CD14-positive monocyte (primary cell): ENCODE data around the gene HID1. TPM values are rescaled to one million over a fixed set of nuclear protein-coding genes. Genes with fewer than 3 reads are reported as not detected.

Experiments
- DNase-seq, 3 donors: peaks; one replicate each; pipeline ENCODE4 v3.0.0-alpha.2; 2011 to 2022
- H2AFZ ChIP-seq: 2 replicates; pipeline ENCODE4 v1.6.0; 2012; ENCODE audit warnings: mild to moderate bottlenecking, low read depth, low read length, inconsistent platforms; ENCODE audit not compliant: insufficient read depth, poor library complexity, severe bottlenecking
- H3K27ac ChIP-seq, 2 donors: 1 replicate in 1 of 2; 2 replicates in 1 of 2; pipeline ENCODE4 v1.5.1; 2012 to 2013; ENCODE audit warnings: low read length in 2 of 2, control low read depth in 1 of 2, inconsistent platforms in 1 of 2, low read depth in 1 of 2, mild to moderate bottlenecking in 1 of 2
- H3K27me3 ChIP-seq, 2 donors: one replicate each; pipeline versions ENCODE4 v1.6.0 to v1.6.1; 2011 to 2013; ENCODE audit warnings: low read length in 2 of 2; ENCODE audit not compliant: control insufficient read depth in 2 of 2, insufficient read depth in 2 of 2
- H3K36me3 ChIP-seq, 2 donors: replicated peaks in 1 of 2; 1 replicate in 1 of 2; 2 replicates in 1 of 2; pipeline versions ENCODE4 v1.5.1 to v1.6.1; 2012 to 2013; ENCODE audit warnings: low read length in 2 of 2, control low read depth in 1 of 2, inconsistent platforms in 1 of 2, mild to moderate bottlenecking in 1 of 2; ENCODE audit not compliant: insufficient read depth in 2 of 2, control insufficient read depth in 1 of 2
- H3K4me1 ChIP-seq, 2 donors: 1 replicate in 1 of 2; 2 replicates in 1 of 2; pipeline versions ENCODE4 v1.5.1 to v1.6.1; 2012 to 2013; ENCODE audit warnings: low read length in 2 of 2, control low read depth in 1 of 2, inconsistent platforms in 1 of 2, mild to moderate bottlenecking in 1 of 2, moderate library complexity in 1 of 2; ENCODE audit not compliant: insufficient read depth in 2 of 2, control insufficient read depth in 1 of 2
- H3K4me2 ChIP-seq: replicated peaks from 2 replicates; pipeline ENCODE3; 2012; ENCODE audit warnings: low read length, moderate library complexity, mild to moderate bottlenecking; ENCODE audit not compliant: poor library complexity, severe bottlenecking; ENCODE audit errors: extremely low read depth
- H3K4me3 ChIP-seq, 3 experiments: fragments of 200-600 bp in 1 of 3; sonication (generic) in 1 of 3; replicated peaks in 1 of 3; 1 replicate in 2 of 3; 2 replicates in 1 of 3; pipeline ENCODE4 v1.5.1; 2011 to 2013; ENCODE audit warnings: low read length in 3 of 3, mild to moderate bottlenecking in 3 of 3, control low read depth in 2 of 3, low read depth in 2 of 3, inconsistent platforms in 1 of 3, moderate library complexity in 1 of 3
- H3K79me2 ChIP-seq: 2 replicates; pipeline ENCODE4 v1.6.0; 2012; ENCODE audit warnings: mild to moderate bottlenecking, control low read depth, inconsistent platforms, low read length, moderate library complexity; ENCODE audit not compliant: insufficient read depth
- H3K9ac ChIP-seq: 2 replicates; pipeline ENCODE4 v1.6.0; 2017; ENCODE audit warnings: low read length, mild to moderate bottlenecking; ENCODE audit not compliant: insufficient read depth, poor library complexity, severe bottlenecking
- H3K9me3 ChIP-seq, 2 donors: replicated peaks in 1 of 2; 1 replicate in 1 of 2; 2 replicates in 1 of 2; pipeline versions ENCODE4 v1.5.1 to v1.6.1; 2012 to 2013; ENCODE audit warnings: low read length in 2 of 2, control low read depth in 1 of 2; ENCODE audit not compliant: control insufficient read depth in 1 of 2, insufficient read depth in 1 of 2
- H4K20me1 ChIP-seq: 2 replicates; pipeline ENCODE4 v1.6.0; 2012; ENCODE audit warnings: mild to moderate bottlenecking, low read length, control low read depth, moderate library complexity; ENCODE audit not compliant: insufficient read depth
- H3K27ac Mint-ChIP-seq, 7 donors: one replicate each; pipeline ENCODE4 v1.8.0; 2020; ENCODE audit warnings: mild to moderate bottlenecking in 7 of 7, mixed read lengths in 7 of 7, moderate library complexity in 6 of 7, inconsistent platforms in 2 of 7
- H3K27me3 Mint-ChIP-seq, 3 donors: one replicate each; pipeline ENCODE4 v1.8.0; 2021 to 2022; ENCODE audit warnings: low read depth in 3 of 3, mild to moderate bottlenecking in 3 of 3, mixed read lengths in 3 of 3, moderate library complexity in 3 of 3, inconsistent platforms in 1 of 3
- H3K36me3 Mint-ChIP-seq, 2 donors: one replicate each; pipeline ENCODE4 v1.8.0; 2020; ENCODE audit warnings: mixed read lengths in 2 of 2, inconsistent platforms in 1 of 2, mild to moderate bottlenecking in 1 of 2
- H3K4me1 Mint-ChIP-seq: one replicate; pipeline ENCODE4 v1.8.0; 2020; ENCODE audit warnings: mild to moderate bottlenecking, mixed read lengths
- H3K4me3 Mint-ChIP-seq, 2 donors: one replicate each; pipeline ENCODE4 v1.8.0; 2020; ENCODE audit warnings: mild to moderate bottlenecking in 2 of 2, mixed read lengths in 2 of 2, moderate library complexity in 1 of 2
- H3K9me3 Mint-ChIP-seq, 7 donors: one replicate each; pipeline ENCODE4 v1.8.0; 2020 to 2022; ENCODE audit warnings: mixed read lengths in 7 of 7, mild to moderate bottlenecking in 6 of 7, moderate library complexity in 6 of 7, inconsistent platforms in 2 of 7
- WGBS: methylation state at CpG from one replicate; pipeline ENCODE4 v1.1.5; 2013; ENCODE audit warnings: missing lambda C conversion rate; ENCODE audit not compliant: insufficient coverage; 5-methylcytosine and 5-hydroxymethylcytosine counted together
- intact Hi-C, 2 donors: fragments of 100-400 bp; cut with micrococcal nuclease; formaldehyde crosslinking; loops; one replicate each; pipeline versions ENCODE4 v1.15.0 to v1.15.1; 2023
- polyA plus RNA-seq, 3 donors: library from polyadenylated mRNA; depleted of rRNA in 1 of 3; unstranded in 2 of 3; stranded (reverse) in 1 of 3; fragments of 300-500 nt in 2 of 3; fragments of >200 nt in 1 of 3; fragmentation: Illumina TruSeq in 2 of 3; gene quantifications; 1 replicate in 2 of 3; 2 replicates in 1 of 3; pipeline ENCODE4 v1.2.3, GENCODE V29; 2012 to 2021
- TF ChIP-seq, protein P1 (sequence below): fragments of 200-600 bp; IDR thresholded peaks from one replicate; pipeline ENCODE4 v1.8.0; 2022; ENCODE audit warnings: antibody characterized with exemption, mild to moderate bottlenecking

The HID1 gene
- polyA plus RNA-seq, 3 donors, result not detected

DNA sequence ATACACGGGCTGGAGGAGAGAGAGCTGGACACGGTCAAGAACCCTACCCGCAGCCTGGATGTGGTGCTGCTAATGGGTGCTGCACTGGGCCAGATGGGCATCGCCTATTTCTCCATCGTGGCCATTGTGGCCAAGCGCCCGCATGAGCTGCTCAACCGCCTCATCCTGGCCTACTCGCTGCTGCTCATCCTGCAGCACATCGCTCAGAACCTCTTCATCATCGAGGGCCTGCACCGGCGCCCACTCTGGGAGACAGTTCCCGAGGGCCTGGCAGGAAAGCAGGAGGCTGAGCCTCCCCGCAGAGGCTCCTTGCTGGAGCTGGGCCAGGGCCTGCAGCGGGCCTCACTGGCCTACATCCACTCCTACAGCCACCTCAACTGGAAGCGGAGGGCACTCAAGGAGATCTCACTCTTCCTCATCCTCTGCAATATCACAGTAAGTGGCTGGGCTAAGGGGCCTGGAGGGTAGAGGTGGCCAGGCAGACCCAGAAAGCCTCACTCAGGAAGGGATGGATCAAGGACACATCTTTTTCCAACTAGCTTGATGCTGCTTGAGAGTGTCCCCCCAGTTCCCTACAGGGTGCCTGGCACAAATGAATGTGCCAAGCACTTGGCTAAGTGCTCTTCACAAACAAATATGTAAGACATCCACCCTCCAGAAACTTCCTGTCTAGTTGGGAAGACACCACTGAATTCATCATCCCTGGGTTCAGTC lies 25.4 kb downstream of the HID1 start:
- Mint-ChIP-seq H3K36me3 (no peaks in the 10 kb centered on the region), H3K27me3 (peaks cover 22 to 52% (median 23%) of the 10 kb centered on the region in 3 donors), H3K4me1 (no peaks in the 10 kb centered on the region), H3K27ac (peak overlapping the region in 1 of 7 donors; percentile 57), H3K4me3 (no peak overlapping the region), H3K9me3 (no peaks in the 10 kb centered on the region)
- Histone ChIP-seq H3K9me3 (no peaks in the 10 kb centered on the region), H3K4me2 (no peak overlapping the region), H4K20me1 (no peaks in the 10 kb centered on the region), H3K4me1 (no peaks in the 10 kb centered on the region), H3K27ac (no peak overlapping the region), H3K9ac (no peak overlapping the region), H3K4me3 (no peak overlapping the region), H2AFZ (no peak overlapping the region), H3K79me2 (no peaks in the 10 kb centered on the region), H3K27me3 (peaks cover 0 to 4% of the 10 kb centered on the region in 2 donors), H3K36me3 (no peaks in the 10 kb centered on the region)
- 94% methylated on average over 15 of the region's 17 CpGs for WGBS
- intact Hi-C loops, result no loop called here
- TF ChIP-seq, protein P1, sequence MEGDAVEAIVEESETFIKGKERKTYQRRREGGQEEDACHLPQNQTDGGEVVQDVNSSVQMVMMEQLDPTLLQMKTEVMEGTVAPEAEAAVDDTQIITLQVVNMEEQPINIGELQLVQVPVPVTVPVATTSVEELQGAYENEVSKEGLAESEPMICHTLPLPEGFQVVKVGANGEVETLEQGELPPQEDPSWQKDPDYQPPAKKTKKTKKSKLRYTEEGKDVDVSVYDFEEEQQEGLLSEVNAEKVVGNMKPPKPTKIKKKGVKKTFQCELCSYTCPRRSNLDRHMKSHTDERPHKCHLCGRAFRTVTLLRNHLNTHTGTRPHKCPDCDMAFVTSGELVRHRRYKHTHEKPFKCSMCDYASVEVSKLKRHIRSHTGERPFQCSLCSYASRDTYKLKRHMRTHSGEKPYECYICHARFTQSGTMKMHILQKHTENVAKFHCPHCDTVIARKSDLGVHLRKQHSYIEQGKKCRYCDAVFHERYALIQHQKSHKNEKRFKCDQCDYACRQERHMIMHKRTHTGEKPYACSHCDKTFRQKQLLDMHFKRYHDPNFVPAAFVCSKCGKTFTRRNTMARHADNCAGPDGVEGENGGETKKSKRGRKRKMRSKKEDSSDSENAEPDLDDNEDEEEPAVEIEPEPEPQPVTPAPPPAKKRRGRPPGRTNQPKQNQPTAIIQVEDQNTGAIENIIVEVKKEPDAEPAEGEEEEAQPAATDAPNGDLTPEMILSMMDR, result no peak
- DNase-seq, result no peak

DNA sequence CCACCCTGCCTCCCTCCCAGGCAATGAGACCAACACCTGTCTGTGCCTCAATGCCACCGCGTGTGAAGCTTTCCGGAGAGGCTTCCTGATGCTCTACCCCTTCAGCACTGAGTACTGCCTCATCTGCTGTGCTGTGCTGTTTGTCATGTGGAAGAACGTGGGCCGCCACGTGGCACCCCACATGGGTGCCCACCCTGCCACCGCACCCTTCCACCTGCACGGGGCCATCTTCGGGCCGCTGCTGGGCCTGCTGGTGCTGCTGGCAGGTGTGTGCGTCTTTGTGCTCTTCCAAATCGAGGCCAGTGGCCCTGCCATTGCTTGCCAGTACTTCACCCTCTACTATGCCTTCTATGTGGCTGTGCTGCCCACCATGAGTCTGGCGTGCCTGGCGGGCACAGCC lies 25.9 kb downstream of the HID1 start:
- WGBS, result 89% methylated on average over 14 of the region's 14 CpGs
- Histone ChIP-seq H3K27ac (no peak overlapping the region), H3K9ac (no peak overlapping the region), H2AFZ (no peak overlapping the region), H3K9me3 (no peaks in the 10 kb centered on the region), H3K4me1 (no peaks in the 10 kb centered on the region), H4K20me1 (no peaks in the 10 kb centered on the region), H3K4me3 (no peak overlapping the region), H3K4me2 (no peak overlapping the region), H3K79me2 (no peaks in the 10 kb centered on the region), H3K27me3 (peaks cover 0 to 4% of the 10 kb centered on the region in 2 donors), H3K36me3 (no peaks in the 10 kb centered on the region)
- Mint-ChIP-seq H3K4me3 (no peak overlapping the region), H3K36me3 (no peaks in the 10 kb centered on the region), H3K9me3 (no peaks in the 10 kb centered on the region), H3K27me3 (peaks cover 23 to 57% (median 25%) of the 10 kb centered on the region in 3 donors), H3K4me1 (no peaks in the 10 kb centered on the region), H3K27ac (peak overlapping the region in 1 of 7 donors; percentile 57)
- no peak for DNase-seq
- intact Hi-C loops, result no loop called here
- TF ChIP-seq, protein P1, result no peak
